Activated T-helper 1 cell treated with anti-CD3 and anti-CD28 coated beads, Interleukin-2, amount 50 U/mL, for 16 hours (primary cell): ENCODE data around the gene CTSW.

Experiments used
- DNase-seq, 2 donors: peaks; one replicate each; pipeline ENCODE4 v3.0.0-alpha.2; 2020; ENCODE audit warnings: low read depth in 1 of 2, low spot score in 1 of 2

Gene CTSW

GRCh38 chr11:65854852-65855837, 24.5 kb upstream of the CTSW start:
- no peak for DNase-seq

GRCh38 chr11:65855927-65856363, 23.7 kb upstream of the CTSW start:
- DNase-seq, result no peak

GRCh38 chr11:65856689-65857499, 22.7 kb upstream of the CTSW start:
- DNase-seq, result peak; percentile 75 to 76

GRCh38 chr11:65857500-65857852, 22.2 kb upstream of the CTSW start:
- DNase-seq, result peak; percentile 52 to 53

DNA sequence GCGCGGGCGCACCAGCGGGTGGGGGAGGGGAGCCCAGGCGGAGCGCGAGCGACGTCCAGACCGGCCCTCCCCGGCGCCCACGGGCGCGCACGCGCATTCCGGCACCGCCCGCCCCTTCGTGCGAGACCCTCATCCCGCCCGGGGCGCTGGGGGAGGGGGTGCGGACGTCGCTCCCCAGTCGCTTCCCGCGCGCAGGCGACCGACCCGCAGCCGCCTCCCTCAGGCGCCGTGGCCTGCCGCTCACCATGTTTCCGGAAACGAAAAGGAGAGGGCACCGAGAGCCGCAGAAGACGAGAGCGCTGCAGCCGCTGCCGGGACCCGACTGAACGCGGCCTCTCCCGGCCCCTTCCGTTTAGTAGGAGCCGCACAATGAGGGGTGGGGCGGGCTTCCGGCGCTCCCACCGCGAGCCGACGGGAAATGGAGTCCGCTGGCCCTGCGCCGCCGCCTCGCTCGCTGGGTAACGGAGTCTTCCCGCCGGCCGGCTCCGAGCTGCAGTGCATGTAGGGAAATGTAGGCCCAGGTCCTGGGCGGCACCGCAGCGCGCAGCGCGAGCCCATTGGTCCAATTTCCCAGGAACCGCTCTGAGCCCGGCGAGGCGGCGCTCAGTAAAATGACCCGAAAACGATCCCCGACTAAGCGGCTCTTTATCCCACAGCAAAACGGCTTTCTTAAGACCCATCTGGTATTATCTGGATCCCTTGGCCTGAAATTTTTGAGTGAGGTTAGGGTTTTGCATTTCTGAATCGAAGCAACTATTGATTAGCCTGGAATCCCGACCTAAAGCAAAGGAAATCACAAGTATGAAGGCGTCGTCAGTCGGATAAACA, 21.6 kb upstream of the CTSW start, which contains the start of gene CFL1:
Gene CFL1 (minus strand): TSS at position 328 of the 828 bp plus-strand sequence. CDS start 81 bp downstream, at position 247.
- DNase-seq, result peak; percentile 93 to 97

GRCh38 chr11:65858681-65859087, 21.0 kb upstream of the CTSW start:
- no peak for DNase-seq

- DNase-seq, result peak; percentile 88 to 93
Measured at GRCh38 chr11:65859095-65859811, 20.4 kb upstream of the CTSW start.

- no peak for DNase-seq
Measured at GRCh38 chr11:65859812-65860277, 19.8 kb upstream of the CTSW start.

- peak; percentile 93 to 98 for DNase-seq
Measured at GRCh38 chr11:65860278-65861164, 19.1 kb upstream of the CTSW start, which contains the start of gene MUS81. TSS of gene MUS81 (plus strand) at chr11:65860433. CDS start at chr11:65860754, 321 bp downstream.

- no peak for DNase-seq
Measured at GRCh38 chr11:65861165-65861505, 18.5 kb upstream of the CTSW start.

DNA sequence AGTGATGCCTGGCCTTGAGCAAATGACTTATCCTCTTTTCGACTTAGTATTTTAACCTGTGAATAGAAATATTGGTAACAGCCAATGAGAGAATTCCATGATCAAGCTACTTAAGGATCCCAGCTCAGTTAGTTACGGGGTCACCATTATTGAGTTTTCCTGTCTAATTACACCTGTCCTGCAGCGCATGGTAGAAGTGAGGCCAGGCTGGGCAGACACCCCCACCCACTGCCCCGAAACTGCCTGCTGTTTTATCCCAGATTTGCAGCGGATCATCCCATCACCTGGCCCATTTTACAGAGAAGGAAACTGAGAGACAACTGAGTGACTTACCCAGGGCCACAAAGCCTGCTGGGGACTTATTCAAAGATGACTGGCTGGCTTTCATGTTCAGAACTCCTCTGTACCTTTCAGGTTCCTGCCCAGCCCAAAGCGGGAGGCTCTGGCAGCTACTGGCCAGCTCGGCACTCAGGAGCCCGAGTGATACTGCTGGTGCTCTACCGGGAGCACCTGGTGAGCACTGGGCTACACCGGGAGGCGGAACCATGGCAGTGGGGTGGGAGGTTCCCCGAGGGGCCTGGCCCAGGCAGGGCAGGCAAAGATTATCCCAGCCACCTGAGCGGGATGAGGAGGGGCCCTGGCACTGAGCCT, 18.0 kb upstream of the CTSW start:
- no peak for DNase-seq

DNA sequence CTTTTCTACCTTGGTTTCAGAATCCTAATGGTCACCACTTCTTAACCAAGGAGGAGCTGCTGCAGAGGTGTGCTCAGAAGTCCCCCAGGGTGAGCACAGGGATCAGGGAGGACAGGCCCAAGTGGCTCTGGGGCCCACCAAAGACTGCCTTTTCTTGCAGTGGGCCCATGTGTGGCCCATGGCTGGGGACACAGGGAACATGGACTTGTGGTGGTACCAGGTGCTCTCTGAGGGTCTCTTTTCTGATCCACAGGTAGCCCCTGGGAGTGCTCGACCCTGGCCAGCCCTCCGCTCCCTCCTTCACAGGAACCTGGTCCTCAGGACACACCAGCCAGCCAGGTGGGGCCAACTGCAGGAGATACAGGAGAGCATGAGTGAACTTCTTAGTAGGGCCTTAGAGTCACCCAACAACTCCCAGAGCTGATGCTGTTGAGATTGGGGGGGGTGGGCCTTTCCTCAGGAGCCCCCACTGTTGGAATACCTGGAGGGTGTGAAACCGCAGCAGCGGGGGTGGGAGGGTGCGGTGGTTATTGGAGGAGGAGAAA, 17.4 kb upstream of the CTSW start:
- no peak for DNase-seq

GRCh38 chr11:65862941-65863888, 16.4 kb upstream of the CTSW start:
- no peak for DNase-seq

- no peak for DNase-seq
Measured at GRCh38 chr11:65863889-65864705, 15.5 kb upstream of the CTSW start.

GRCh38 chr11:65864706-65865471, 14.7 kb upstream of the CTSW start:
- DNase-seq, result no peak
